Epithelial cell of esophagus (primary cell): Measurements from ENCODE around the gene ERP29.

Source experiments
- DNase-seq: peaks from one replicate; pipeline ENCODE4 v3.0.0; 2010; ENCODE audit warnings: low read depth
- H3K4me3 ChIP-seq: 2 replicates; pipeline ENCODE4 v1.5.1; 2011; ENCODE audit warnings: mild to moderate bottlenecking, low read length, control low read depth
- TF ChIP-seq, protein P1 (sequence below): IDR thresholded peaks from 2 replicates; pipeline ENCODE4 v1.5.1; 2011; ENCODE audit warnings: low read depth, mild to moderate bottlenecking, low read length, control low read depth, inconsistent platforms; ENCODE audit not compliant: insufficient read depth; ENCODE audit errors: missing control alignments

Gene ERP29

DNA sequence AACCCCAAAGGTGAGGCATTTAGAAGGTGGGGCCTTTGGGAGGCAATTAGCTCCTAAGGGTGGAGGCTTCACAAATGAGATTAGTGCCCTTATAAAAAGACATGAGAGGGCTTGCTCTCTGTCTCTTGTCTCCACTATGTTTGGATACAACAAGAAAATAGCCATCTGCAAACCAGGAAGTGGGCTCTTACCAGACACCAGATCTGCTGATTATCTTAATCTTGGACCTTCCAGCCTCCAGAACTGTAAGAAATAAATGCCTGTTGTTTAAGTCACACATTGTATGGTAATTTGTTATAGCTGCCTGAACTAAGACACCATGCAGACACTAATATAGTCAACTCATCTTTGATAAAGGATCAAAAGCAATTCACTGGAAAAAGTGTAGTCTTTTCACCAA, 34.7 kb upstream of the ERP29 start:
- no peak overlapping the region for H3K4me3 ChIP-seq
- DNase-seq = no peak
- TF ChIP-seq, protein P1, sequence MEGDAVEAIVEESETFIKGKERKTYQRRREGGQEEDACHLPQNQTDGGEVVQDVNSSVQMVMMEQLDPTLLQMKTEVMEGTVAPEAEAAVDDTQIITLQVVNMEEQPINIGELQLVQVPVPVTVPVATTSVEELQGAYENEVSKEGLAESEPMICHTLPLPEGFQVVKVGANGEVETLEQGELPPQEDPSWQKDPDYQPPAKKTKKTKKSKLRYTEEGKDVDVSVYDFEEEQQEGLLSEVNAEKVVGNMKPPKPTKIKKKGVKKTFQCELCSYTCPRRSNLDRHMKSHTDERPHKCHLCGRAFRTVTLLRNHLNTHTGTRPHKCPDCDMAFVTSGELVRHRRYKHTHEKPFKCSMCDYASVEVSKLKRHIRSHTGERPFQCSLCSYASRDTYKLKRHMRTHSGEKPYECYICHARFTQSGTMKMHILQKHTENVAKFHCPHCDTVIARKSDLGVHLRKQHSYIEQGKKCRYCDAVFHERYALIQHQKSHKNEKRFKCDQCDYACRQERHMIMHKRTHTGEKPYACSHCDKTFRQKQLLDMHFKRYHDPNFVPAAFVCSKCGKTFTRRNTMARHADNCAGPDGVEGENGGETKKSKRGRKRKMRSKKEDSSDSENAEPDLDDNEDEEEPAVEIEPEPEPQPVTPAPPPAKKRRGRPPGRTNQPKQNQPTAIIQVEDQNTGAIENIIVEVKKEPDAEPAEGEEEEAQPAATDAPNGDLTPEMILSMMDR = no peak

DNA sequence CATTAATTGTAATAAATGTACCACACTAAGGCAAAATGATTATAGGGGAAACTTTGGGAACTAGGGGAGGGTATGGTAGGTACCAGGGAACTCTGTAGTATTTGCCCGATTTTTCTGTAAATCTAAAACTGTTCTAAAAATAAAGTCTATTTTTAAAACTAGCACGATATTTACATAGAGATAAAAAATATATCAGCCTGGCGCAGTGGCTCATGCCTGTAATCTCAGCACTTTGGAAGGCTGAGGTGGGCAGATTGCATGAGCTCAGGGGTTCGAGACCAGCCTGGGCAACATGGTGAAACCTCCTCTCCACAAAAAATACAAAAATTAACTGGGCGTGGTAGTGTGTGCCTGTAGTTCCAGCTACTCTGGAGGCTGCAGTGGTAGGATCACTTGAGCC, 32.6 kb upstream of the ERP29 start:
- no peak for DNase-seq
- H3K4me3 ChIP-seq = no peak overlapping the region
- TF ChIP-seq, protein P1 = no peak

DNA sequence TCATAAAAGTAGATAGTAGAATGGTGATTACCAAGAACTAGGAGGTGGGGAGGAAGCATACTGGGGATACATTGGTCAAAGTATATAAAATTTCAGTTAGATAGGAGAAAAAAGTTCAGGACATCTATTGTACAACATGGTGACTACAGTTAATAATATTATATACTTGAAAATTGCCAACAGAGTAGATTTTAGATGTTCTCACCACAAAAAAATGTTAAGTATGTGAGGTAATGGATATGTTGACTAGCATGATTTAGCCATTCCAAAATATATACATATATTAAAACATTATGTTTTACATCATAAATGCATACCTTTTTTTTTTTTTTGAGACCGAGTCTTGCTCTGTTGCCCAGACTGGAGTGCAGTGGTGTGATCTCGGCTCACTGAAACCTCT, 31.2 kb upstream of the ERP29 start:
- no peak overlapping the region for H3K4me3 ChIP-seq
- DNase-seq = no peak
- TF ChIP-seq, protein P1 = no peak

DNA sequence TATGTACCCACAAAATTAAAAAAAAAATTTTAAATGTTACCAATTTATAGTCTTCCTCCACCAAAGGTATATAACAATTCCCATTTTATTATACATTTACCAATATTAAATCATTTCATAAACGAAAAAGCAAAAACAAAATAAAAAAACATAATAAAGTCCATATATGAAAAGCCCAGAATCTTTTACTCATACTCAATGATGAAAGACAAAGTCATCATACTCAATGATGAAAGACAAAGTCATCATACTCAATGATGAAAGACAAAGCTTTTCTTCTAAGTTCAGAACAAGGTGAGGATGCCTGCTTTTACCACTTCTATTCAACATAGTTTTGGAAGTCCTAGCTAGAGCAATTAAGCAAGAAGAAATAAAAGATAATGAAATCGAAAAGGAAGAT, 28.4 kb upstream of the ERP29 start:
- TF ChIP-seq, protein P1 = no peak
- DNase-seq = no peak
- no peak overlapping the region for H3K4me3 ChIP-seq

DNA sequence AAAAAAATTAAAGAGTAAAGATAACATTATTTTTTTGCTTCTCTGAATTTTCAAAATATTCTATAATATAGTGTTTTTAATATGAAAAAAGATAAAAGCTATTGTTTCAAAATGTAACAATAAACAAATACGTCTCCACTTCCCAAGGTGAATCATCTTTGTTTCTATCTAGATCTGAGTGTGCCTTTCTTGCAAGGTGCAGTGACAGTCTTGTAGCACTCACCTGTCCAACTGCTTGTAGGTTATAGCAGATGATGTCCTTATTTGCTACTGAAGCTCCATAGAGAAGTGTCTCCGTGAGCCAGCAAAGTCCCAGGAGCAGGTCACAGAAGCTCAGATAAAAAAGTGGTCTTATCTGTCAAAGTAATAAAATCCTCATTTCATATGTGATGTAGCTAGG, 21.7 kb upstream of the ERP29 start:
- TF ChIP-seq, protein P1 = no peak
- DNase-seq = no peak
- no peak overlapping the region for H3K4me3 ChIP-seq

DNA sequence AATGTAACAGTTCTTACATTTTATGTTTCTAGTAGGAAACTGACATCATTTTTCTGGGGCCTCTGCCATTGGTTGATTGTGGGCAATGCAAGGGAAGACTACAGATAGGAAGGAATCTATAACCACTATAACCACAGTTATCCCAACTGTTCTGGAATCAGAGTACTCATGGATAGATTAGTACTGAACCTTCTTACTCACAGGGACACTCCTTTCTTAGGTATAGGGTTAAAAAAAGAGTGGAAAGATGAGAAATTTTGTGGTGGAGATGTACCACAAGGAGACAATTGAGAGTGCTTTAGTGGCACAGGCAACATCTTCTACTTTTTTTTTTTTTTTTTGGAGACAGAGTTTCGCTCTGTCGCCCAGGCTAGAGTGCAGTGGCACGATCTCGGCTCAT, 21.3 kb upstream of the ERP29 start:
- no peak for DNase-seq
- TF ChIP-seq, protein P1 = no peak
- H3K4me3 ChIP-seq = no peak overlapping the region

DNA sequence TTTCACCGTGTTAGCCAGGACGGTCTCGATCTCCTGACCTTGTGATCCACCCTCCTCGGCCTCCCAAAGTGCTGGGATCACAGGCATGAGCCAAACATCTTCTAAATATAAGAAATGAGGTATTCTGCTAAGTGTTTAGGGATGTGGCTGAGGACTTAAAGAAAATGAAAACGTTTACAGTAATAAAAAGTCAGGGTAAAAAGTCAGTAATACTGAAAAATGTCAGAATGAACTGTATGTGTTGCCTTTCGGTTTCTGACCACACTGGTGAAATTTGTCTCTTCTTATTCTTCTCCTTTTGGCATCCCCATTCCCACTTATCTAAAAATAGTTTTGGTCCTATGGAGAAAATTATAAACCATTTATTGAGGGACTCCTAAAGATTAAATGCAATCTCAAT, 20.8 kb upstream of the ERP29 start:
- no peak overlapping the region for H3K4me3 ChIP-seq
- TF ChIP-seq, protein P1 = no peak
- no peak for DNase-seq
